Activated CD4-positive, alpha-beta T cell treated with anti-CD3 and anti-CD28 coated beads for 4 hours (primary cell): ENCODE data around the gene CHADL.
"Not testable (repeated sequence)": the region's sequence is repeated elsewhere in the genome, so short reads cannot be mapped to it uniquely, and the experiment has no call there.

Experiments
- DNase-seq, 2 donors: peaks; one replicate each; pipeline ENCODE4 v3.0.0-alpha.2; 2020

Gene CHADL

GRCh38 chr22:41240377-41241132, at the start of gene CHADL:
TSS of gene CHADL (minus strand) at chr22:41240931. CDS start at chr22:41240881, 50 bp downstream.
- DNase-seq = no peak

DNA sequence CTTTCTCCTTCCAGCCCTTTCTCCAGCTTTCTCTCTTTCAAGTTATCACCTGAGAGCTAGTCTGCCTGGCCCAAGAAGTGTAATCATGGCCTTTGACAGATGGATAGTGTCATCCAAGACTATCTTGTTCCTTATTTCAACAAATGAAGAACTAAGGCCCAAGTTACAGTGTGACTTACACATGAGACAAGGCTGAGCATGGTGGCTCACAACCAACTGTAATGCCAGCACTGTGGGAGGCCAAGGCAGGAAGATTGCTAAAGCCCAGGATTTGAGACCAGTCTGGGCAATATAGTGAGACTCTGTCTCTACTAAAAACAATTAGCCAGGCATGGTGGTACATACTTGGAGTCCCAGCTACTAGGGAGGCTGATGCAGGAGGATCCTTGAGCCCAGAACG, 48.9 kb upstream of the CHADL start:
- DNase-seq = no peak

GRCh38 chr22:41288245-41288946, 47.7 kb upstream of the CHADL start:
- no peak for DNase-seq

DNA sequence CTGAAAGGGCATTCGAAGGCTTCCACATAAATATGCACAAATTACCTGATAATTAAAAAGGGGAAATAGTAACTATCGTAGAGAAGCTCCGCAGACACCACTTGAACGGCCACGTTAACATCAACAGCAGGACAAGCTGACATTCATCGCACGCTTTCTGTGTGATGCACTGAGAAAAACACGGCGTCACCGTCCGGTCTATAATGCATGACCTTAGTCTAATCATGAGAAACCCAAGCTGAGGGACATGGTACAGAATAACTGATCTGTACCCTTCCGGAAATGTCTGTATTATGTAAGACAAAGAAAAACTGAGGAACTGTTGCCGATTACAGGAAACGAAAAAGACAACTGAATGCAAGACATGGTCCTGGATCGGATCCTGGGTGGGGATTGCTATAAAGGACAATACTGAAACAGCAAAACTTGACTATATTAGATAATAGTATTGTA, 45.9 kb upstream of the CHADL start:
- DNase-seq = peak; percentile 39 to 47

GRCh38 chr22:41285820-41286638, 45.3 kb upstream of the CHADL start, which contains the start of gene RANGAP1:
TSS of gene RANGAP1 (minus strand) at chr22:41286187. CDS start at chr22:41281044, 5,143 bp downstream.
- peak; percentile 97 to 98 for DNase-seq

GRCh38 chr22:41285441-41285819, 44.7 kb upstream of the CHADL start:
- DNase-seq = peak; percentile 85 to 88

- DNase-seq = no peak
Measured at GRCh38 chr22:41284465-41284864, 43.7 kb upstream of the CHADL start.

GRCh38 chr22:41280854-41281253, 40.1 kb upstream of the CHADL start:
- DNase-seq = no peak

DNA sequence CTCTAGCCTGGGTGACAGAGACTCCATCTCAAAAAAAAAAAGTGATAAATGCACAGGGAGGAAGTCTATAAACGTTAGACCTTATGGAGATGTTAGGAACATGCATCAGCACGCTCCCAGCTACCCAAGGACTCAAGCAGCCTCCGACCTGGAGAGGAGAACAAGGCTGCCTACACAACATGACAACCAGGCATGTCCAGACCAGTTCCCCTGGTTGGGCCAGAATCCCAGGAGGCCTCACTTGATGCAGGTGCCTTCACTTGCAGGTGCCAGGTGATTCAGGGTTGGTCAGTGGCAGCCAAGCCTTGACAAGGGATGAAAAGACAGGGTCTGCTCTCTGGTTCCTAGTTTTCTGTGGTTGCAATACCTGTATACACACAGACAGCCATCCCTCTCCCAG, 39.3 kb upstream of the CHADL start:
- no peak for DNase-seq

DNA sequence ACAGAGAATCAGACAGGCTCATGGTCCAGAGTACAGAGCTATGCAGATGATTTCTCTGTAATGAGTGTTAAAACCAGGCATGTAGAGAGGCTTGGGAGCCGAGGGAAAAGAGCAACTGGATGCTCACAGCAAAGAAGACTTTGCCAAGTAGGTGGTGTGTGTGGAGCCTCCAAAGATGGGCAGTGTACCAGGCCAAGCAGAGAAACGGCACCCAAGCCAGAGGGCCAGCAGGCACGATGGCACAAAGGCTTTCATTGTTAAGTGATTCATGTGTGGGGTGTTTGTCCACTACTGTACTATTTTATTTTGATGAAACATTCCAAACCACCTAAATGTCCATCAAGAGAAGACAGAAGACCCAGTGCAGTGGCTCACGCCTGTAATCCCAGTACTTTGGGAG, 34.1 kb upstream of the CHADL start:
- no peak for DNase-seq

GRCh38 chr22:41273128-41273527, 32.4 kb upstream of the CHADL start:
- DNase-seq = no peak

DNA sequence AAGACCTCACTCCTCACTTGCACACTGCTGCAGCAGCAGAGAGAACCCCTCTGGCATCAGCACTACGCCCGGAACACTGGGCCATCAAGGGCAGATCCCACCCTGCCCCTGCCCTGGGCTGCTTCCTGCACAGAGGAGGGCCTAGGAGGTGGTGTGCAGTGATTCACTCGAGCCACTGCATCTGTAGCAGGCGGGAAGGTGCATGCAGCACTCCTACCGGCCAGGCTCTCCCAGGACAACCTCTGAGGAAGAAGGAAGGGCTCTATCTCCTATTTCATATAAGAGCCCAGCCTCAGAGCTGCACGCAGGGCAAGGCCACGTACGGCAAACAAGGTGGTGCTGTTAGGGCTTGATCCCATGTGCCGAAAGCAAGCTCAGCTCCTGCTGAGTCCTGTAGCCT, 31.1 kb upstream of the CHADL start:
- DNase-seq = no peak

GRCh38 chr22:41267958-41268357, 27.2 kb upstream of the CHADL start:
- no peak for DNase-seq

DNA sequence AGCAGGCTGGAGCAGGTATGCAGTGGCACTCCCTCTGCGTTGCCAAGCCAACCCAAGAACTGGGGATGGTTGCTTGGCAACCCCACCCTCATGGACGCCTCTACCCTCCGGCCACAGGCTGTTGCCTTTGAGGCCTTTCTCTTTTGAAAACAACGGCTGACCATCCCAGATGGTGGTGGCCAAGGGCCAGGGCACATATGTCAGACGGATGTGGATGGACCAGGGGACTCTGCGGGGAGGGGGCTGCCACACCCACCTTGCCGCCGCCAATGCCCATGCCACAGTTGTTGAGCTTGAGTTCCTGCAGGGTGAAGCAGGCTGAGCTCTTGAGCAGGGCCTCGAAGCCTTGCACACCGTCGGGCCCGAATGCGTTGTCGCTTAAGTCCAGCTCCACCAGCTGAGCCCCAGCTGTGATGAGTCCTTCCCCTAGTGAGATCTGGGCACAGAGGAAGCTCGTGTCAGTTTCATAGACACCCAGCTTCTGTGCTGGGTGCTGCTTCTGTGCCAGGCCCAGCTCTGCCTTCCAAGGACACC, 23.7 kb upstream of the CHADL start:
- DNase-seq = no peak

- DNase-seq = no peak
Measured at GRCh38 chr22:41263704-41264103, 23.0 kb upstream of the CHADL start.

DNA sequence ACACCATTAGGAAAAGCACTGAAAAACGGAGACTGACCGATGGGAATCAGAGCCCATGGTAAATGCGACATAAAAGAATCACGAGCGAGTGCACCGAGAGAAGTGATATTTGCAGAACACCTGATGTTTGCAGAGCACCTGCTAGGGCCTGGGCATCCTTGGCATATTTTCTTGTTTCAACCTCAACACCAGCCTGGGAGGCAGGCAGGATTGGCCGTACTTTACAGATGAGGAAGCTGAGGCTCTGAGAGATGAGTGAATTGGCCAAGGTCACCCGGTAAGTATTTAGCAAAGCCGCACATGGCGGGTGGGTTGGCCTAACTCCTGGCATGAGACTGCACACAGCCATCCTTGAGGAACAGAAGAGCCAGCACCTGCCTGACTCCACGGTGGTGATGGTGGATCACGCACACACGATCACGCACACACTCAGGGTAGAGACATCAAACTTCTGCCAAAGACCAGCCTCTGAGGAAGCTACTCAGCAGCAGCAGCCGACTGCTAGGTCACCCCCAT, 21.6 kb upstream of the CHADL start:
- no peak for DNase-seq

DNA sequence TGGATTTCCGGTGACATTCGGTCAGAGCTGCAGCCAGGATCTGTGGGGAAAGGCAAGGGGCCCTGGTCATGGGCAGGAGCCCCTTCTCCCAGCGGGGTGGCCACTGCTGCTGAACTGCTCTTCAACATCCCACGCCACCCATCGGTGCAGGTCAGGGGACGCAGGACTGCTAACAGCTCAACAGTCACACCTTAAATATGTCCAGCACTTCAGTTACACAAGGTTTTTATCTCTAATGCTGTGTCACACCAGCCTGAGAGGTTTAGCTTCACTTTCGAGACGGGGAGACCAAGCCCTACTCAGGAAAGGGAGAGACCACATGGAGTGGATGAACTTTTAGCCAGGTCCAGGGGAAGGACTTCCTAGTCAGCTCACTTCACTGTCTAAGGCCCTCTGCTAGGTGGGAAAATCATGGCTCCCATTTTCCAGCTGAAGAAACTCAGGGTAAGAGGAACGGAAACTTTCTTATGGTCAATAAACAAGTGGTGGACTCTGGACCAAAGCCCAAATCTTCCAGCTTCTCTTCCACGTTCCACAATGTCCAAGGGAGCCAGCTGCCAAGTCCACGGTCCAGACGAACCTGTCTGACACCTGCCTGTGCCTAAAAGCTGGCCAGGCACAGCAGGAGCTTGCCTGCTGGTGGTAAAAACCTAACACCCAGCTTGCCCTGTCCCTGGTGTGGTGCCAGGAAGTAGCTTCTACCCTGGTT, 21.0 kb upstream of the CHADL start:
- DNase-seq = no peak

GRCh38 chr22:41260871-41261270, 20.1 kb upstream of the CHADL start:
- no peak for DNase-seq

GRCh38 chr22:41259756-41260155, 19.0 kb upstream of the CHADL start:
- not testable (repeated sequence) for DNase-seq

GRCh38 chr22:41257696-41258095, 17.0 kb upstream of the CHADL start:
- DNase-seq = no peak

DNA sequence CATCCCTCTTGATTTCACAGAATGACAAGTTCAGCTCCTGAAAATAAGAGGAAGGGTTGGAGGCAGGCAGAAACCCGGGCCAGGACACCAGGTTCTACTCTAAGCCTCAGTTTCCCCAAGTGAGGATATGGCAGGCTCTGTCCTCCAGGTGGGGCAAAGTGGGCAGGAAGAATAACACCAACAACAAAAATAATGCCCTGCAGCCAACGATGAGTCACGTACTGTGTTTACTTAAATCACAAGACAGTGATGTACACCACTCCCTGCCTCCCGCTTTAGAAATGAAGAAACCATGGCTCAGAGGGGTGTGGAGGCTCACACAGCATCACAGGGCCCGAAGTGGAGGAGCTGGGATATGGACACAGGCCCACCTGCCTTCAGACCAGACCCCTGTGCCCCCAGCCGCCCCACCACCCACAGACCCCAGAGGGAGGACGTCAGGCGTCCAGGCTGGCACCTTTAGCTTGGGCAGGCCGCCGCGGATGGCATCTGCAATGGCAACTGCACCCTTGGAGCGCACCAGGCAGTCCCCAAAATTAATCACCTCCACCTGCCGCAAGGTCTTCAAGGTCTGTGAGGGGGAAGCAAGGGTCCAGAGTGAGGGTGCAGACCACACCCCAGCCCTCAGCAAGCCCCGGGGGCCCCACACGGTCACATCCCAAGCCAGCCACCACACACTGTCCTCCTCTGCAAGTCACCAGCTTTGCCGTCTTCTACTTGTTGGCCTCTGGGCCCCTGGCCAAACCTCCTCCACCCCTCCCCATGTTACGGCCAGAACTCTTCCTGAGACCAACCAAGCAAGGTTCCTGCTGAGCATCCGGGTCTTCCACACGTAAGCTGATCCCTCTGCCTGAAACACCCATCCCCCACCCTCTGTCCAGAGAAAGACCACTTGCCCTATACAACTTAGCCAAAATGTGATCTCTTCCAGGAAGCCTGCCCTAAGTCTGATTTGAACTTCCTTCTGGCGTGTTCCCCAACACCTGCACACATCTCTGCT, 15.8 kb upstream of the CHADL start:
- no peak for DNase-seq
